Gastroesophageal sphincter (tissue), 4 donors: Measurements from ENCODE around the gene PNMT. TPM values are rescaled to one million over a fixed set of nuclear protein-coding genes. Genes with fewer than 3 reads are reported as not detected.

Experiments used
- ATAC-seq: fragments of 150-250 bp; one replicate; pipeline ENCODE4 v1.9.1; 2016; ENCODE audit warnings: mild to moderate bottlenecking, moderate library complexity
- H3K27ac ChIP-seq, 4 donors: fragments of 200-600 bp; sonication (generic) in 3 of 4; 1 replicate in 3 of 4; 2 replicates in 1 of 4; pipeline ENCODE4 v1.5.1; 2016 to 2019
- H3K27me3 ChIP-seq: fragments of 200-600 bp; sonication (generic); one replicate; pipeline ENCODE4 v1.5.1; 2019
- H3K36me3 ChIP-seq, 2 donors: fragments of 200-600 bp; sonication (generic); one replicate each; pipeline ENCODE4 v1.5.1; 2019; ENCODE audit warnings: control low read depth in 1 of 2
- H3K4me1 ChIP-seq, 3 donors: fragments of 200-600 bp; sonication (generic); 1 replicate in 2 of 3; 2 replicates in 1 of 3; pipeline ENCODE4 v1.5.1; 2016 to 2019; ENCODE audit warnings: control low read depth in 2 of 3
- H3K4me3 ChIP-seq, 2 donors: fragments of 200-600 bp; sonication (generic); one replicate each; pipeline ENCODE4 v1.5.1; 2019; ENCODE audit warnings: mild to moderate bottlenecking in 1 of 2, moderate library complexity in 1 of 2
- H3K9me3 ChIP-seq, 3 donors: fragments of 200-600 bp; sonication (generic); one replicate each; pipeline ENCODE4 v1.5.1; 2017 to 2019; ENCODE audit warnings: control low read depth in 2 of 3
- CTCF ChIP-seq, 4 experiments: fragments of 200-600 bp in 2 of 4; fragments of 450-650 bp in 2 of 4; sonication (generic) in 1 of 4; IDR thresholded peaks; one replicate each; pipeline ENCODE4 v1.5.1; 2017 to 2019; ENCODE audit warnings: antibody characterized with exemption in 4 of 4, mild to moderate bottlenecking in 2 of 4, moderate library complexity in 2 of 4
- EP300 ChIP-seq: sonication (generic); formaldehyde crosslinking; IDR thresholded peaks from one replicate; pipeline ENCODE4 v1.6.1; 2017; ENCODE audit warnings: antibody characterized with exemption, mild to moderate bottlenecking
- POLR2A ChIP-seq, 2 donors: fragments of 450-650 bp; IDR thresholded peaks; one replicate each; pipeline ENCODE4 v1.6.1; 2017; ENCODE audit warnings: antibody characterized with exemption in 2 of 2, mild to moderate bottlenecking in 2 of 2, moderate library complexity in 1 of 2
- POLR2AphosphoS5 ChIP-seq: sonication (generic); formaldehyde crosslinking; IDR thresholded peaks from one replicate; pipeline ENCODE4 v1.6.1; 2017; ENCODE audit warnings: antibody characterized with exemption
- WGBS, 2 donors: methylation state at CpG; one replicate each; pipeline ENCODE4 v1.1.5; 2018; ENCODE audit warnings: low coverage in 1 of 2; 5-methylcytosine and 5-hydroxymethylcytosine counted together
- total RNA-seq, 4 donors: library from RNA; depleted of rRNA; stranded (reverse); fragments of >200 nt; gene quantifications; one replicate each; pipeline ENCODE4 v1.1.0, GENCODE V29; 2016

The PNMT gene
- total RNA-seq, 4 donors from 2014 or later, result 6.7 to 11.7 (median 7.5) TPM

GRCh38 chr17:39622380-39623006 is 45.8 kb upstream of the PNMT start:
- peaks cover 0 to 47% (median 15%) of the 10 kb centered on the region in 3 donors for H3K4me1 ChIP-seq
- H3K4me3 ChIP-seq, result no peak overlapping the region
- no peak for ATAC-seq
- H3K27ac ChIP-seq, result no peak overlapping the region
- no peaks in the 10 kb centered on the region for H3K36me3 ChIP-seq
- TF ChIP-seq POLR2A (IDR thresholded peaks at IDR 0.05), result no peak
- TF ChIP-seq POLR2AphosphoS5, result no peak
- no peak for TF ChIP-seq EP300
- no peak for TF ChIP-seq CTCF (IDR thresholded peaks at IDR 0.05)
- H3K9me3 ChIP-seq, result no peaks in the 10 kb centered on the region
- WGBS, 2 donors, result 23 to 32% methylated on average over 8 of the region's 16 CpGs
- peaks cover 48% of the 10 kb centered on the region for H3K27me3 ChIP-seq

GRCh38 chr17:39623356-39623950 is 44.8 kb upstream of the PNMT start:
- Histone ChIP-seq H3K36me3 (no peaks in the 10 kb centered on the region), H3K4me3 (no peak overlapping the region), H3K27ac (no peak overlapping the region), H3K9me3 (no peaks in the 10 kb centered on the region), H3K4me1 (peaks cover 0 to 40% (median 13%) of the 10 kb centered on the region in 3 donors), H3K27me3 (peaks cover 56% of the 10 kb centered on the region)
- ATAC-seq, result peak; percentile 69
- TF ChIP-seq CTCF (IDR thresholded peaks at IDR 0.05) (peak in 3 of 4 experiments; percentile 87 to 96 (median 89)), POLR2A (IDR thresholded peaks at IDR 0.05) (no peak), EP300 (no peak), POLR2AphosphoS5 (no peak)
- WGBS, 2 donors, result 9% methylated on average over 10 of the region's 16 CpGs; no CpG with 5 or more reads in 1 of the 2 donors

GRCh38 chr17:39624313-39624712 is 43.9 kb upstream of the PNMT start:
- WGBS, 2 donors, result 56% methylated on average over 8 of the region's 8 CpGs; no CpG with 5 or more reads in 1 of the 2 donors
- no peak for TF ChIP-seq POLR2A (IDR thresholded peaks at IDR 0.05)
- TF ChIP-seq POLR2AphosphoS5, result no peak
- TF ChIP-seq CTCF (IDR thresholded peaks at IDR 0.05), result no peak
- no peak for TF ChIP-seq EP300
- Histone ChIP-seq H3K27me3 (peaks cover 65% of the 10 kb centered on the region), H3K27ac (no peak overlapping the region), H3K4me3 (no peak overlapping the region), H3K4me1 (peaks cover 0 to 36% (median 9%) of the 10 kb centered on the region in 3 donors), H3K9me3 (no peaks in the 10 kb centered on the region), H3K36me3 (no peaks in the 10 kb centered on the region)
- ATAC-seq, result no peak

GRCh38 chr17:39625198-39625785 is 43.0 kb upstream of the PNMT start:
- peaks cover 75% of the 10 kb centered on the region for H3K27me3 ChIP-seq
- peaks cover 0 to 36% (median 9%) of the 10 kb centered on the region in 3 donors for H3K4me1 ChIP-seq

More at GRCh38 chr17:39625198-39625785, 43.0 kb upstream of the PNMT start:
- no peaks in the 10 kb centered on the region for H3K36me3 ChIP-seq
- no peak overlapping the region for H3K4me3 ChIP-seq
- no peak for ATAC-seq
- H3K9me3 ChIP-seq, result no peaks in the 10 kb centered on the region
- no peak overlapping the region for H3K27ac ChIP-seq
- 31 to 63% methylated on average over 2 to 3 of the region's 5 CpGs for WGBS, 2 donors
- no peak for TF ChIP-seq POLR2A (IDR thresholded peaks at IDR 0.05)
- no peak for TF ChIP-seq POLR2AphosphoS5
- no peak for TF ChIP-seq EP300
- no peak for TF ChIP-seq CTCF (IDR thresholded peaks at IDR 0.05)
